Astrocyte (in vitro differentiated cells and primary cell): ENCODE results near the gene CHRNA3.

ENCODE experiments used
- CTCF ChIP-seq: IDR thresholded peaks from 2 replicates; pipeline ENCODE4 v1.5.1; 2011; ENCODE audit warnings: low read depth, mild to moderate bottlenecking, inconsistent platforms, low read length, moderate library complexity; ENCODE audit not compliant: insufficient read depth
- EZH2 ChIP-seq: IDR thresholded peaks from 2 replicates; pipeline ENCODE4 v1.6.1; 2012; ENCODE audit warnings: mild to moderate bottlenecking, low read length, inconsistent platforms; ENCODE audit not compliant: insufficient read depth

- no peak for TF ChIP-seq CTCF
- TF ChIP-seq EZH2, result no peak
Measured at GRCh38 chr15:78634210-78635145, 13.7 kb upstream of the CHRNA3 start.
